Body of pancreas (tissue), 4 donors: Measurements from ENCODE around the gene TBCA.

Experiments
- CTCF ChIP-seq, 7 experiments: fragments of 450-650 bp in 4 of 7; fragments of 200-600 bp in 3 of 7; sonication (generic) in 3 of 7; IDR thresholded peaks; one replicate each; pipeline ENCODE4 v1.5.1; 2016 to 2019; ENCODE audit warnings: antibody characterized with exemption in 7 of 7
- POLR2A ChIP-seq, 3 donors: fragments of 450-650 bp; IDR thresholded peaks; one replicate each; pipeline ENCODE4 v1.6.1; 2016; ENCODE audit warnings: antibody characterized with exemption in 3 of 3, mild to moderate bottlenecking in 2 of 3

GRCh38 chr5:77773734-77774280 is 2.3 kb downstream of the TBCA start:
- no peak for TF ChIP-seq POLR2A (IDR thresholded peaks at IDR 0.05)
- TF ChIP-seq CTCF (IDR thresholded peaks at IDR 0.05) = no peak
